ENCODE data around the gene KLHL2.

- peak in 2 of 4 donors; percentile 17 to 18 for TF ChIP-seq POLR2A (IDR thresholded peaks at IDR 0.05)
- no peak for TF ChIP-seq CTCF (IDR thresholded peaks at IDR 0.05)
- TF ChIP-seq POLR2AphosphoS5 (IDR thresholded peaks at IDR 0.05), result no peak
- TF ChIP-seq EP300 (IDR thresholded peaks at IDR 0.05), result no peak
Measured at GRCh38 chr4:165326831-165327210, 119.5 kb downstream of the KLHL2 start.
